ENCODE measurements around the gene YARS1.

YARS1 gene

DNA sequence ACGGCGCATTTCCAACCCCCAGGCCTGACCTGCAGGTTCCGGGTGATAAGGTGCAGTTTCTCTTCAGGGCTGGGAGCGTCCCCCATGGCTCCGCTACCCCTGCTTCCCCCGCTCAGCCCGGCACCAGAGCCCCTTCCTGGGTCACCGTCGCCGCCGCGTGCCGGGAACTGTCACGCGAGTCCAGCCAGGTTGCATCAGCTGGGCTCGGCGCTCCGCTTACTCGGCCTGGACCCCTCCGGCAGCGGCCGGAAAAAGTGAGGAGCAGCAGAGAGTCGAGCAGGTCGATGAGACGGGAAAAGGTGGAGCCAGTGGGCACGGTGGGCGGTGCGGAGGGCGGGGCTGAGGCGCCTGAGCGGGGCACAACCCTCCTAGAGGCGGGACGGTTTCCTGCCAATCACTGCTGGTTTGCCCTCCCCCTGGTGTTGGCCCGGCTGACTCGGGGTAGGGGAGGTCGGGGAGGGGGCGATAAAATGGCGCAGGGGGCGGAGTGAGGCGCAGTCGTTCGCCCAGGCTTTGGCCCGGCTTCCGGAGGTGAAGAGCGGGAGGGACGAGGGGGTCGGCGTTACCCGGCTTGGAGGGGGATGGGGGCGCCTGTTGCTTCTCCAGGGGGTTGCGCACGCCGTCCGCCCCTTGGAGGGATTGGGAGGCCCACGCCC lies at the start of gene YARS1, which contains the start of gene S100PBP:
Gene YARS1, minus strand, starts transcription at position 200 of the 656 bp plus-strand sequence. Its CDS starts 114 bp downstream, at position 86.
Gene S100PBP, plus strand, starts transcription at position 495 of the 656 bp plus-strand sequence. CDS start 8,447 bp downstream, outside the sequence.
- peak; percentile 81 to 95 for DNase-seq

DNA sequence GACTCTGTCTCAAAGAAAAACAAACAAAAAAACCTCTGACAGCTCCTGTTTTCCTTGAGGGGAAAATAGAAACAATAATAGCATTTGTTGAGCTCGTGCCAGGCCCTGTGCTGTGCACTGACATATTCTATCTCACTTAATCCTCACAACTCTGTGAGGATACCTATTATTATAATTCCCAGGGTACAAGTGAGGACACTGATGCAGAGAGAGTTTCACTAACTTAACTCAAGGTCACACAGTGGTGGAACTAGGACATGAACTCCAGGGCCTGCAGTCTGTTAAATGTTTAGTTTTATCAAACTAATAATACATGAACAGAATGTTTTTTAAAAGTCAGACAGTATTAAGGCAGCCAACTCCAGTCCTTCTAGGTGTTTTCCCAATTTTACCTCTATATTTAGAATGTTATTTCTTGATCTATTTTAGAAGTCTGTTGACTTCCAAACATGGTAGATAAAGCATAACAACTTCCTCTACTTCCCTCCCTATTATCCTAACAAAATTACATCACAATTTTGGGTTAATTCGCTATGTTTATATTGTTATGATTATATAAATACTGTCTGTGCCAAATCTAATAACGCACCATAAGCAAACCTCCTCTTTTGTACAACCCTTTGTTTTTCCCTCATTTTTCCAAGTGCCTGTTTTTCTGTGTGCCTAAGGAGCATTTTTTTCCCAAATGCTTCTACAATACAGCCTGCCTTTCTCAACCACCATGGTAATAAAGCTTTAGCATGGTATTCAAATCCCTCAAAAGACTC lies 48.7 kb upstream of the YARS1 start:
- no peak for DNase-seq

DNA sequence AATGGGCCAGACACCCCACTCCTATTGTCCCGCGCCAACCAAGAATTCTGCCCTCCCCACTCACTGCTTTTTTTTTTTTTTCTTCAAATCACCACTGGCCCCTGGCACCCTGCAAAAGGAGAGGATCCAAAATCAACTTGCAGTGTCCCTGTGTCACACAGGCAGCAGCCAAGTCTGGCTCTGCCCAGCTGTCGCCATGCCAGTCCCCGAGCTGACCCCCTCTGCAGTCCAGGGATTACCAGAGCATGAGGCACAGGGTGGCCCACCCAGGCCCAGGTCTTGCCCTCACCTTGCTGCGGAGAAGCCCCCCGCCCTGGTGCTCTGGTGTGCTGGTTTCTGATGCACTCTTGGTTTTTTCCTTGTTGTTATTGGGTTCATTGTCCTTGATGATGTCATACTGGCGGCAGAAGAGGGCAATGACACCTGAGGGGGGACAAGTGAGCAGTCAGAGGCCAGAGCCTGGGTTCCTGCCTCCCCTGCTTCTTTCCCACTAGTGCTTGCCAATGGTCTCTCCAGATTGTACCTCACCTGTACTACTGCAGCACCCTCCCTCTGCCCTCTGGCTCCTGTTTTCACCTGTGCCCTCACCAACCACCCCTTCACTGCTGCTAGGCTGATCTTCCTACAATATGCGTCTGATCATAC lies 47.3 kb upstream of the YARS1 start:
- DNase-seq: no peak

DNA sequence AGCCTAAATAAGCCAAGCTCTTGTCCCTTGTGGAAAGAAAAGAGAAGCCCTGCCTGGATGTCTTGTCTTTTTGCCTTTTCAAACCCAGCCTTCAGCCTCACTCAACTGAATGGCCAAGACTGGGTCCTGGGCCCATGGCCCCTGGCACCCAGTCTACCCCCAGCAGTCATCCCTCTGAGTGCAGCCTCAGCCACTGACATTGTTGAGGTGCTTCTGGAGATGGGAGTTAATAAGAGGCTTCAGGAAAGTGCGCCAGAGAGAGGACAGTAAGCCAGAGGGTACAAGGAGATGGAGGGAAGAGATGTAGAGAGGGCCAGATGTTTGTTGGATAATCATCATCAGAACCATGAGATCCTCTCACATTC lies 46.7 kb upstream of the YARS1 start:
- DNase-seq: no peak

DNA sequence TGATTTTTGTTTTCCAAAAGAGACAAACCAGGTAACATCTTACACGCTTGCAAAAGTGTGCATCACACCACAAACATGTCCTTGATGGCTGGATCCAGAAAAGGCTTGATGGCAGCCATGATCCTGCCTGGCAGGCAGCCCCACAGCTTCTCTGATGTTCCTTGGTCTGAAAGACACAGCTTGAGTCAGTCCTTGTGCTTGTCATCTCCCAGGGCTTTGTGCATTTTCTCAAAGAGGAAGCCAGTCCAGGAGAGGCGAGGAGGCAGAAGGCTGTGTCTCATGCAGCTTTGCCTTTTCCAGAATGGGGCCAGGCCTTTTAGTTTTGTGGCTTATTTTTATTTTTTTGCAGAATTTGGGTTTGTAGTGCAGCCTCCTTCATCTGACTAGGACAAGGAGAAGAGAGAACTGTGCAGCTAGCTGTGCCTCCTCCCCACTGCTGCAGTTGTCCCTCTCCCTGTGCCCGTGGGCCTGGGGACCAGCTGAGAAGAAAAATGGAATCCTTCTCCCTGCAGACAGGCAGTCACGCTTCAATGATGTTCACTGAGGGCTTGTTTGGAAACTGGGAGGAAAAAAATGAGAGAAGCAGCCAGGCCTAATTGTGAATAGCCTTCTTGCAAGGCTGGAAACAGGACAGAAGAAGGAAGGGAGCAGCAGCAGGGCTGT lies 46.2 kb upstream of the YARS1 start:
- DNase-seq: no peak

DNA sequence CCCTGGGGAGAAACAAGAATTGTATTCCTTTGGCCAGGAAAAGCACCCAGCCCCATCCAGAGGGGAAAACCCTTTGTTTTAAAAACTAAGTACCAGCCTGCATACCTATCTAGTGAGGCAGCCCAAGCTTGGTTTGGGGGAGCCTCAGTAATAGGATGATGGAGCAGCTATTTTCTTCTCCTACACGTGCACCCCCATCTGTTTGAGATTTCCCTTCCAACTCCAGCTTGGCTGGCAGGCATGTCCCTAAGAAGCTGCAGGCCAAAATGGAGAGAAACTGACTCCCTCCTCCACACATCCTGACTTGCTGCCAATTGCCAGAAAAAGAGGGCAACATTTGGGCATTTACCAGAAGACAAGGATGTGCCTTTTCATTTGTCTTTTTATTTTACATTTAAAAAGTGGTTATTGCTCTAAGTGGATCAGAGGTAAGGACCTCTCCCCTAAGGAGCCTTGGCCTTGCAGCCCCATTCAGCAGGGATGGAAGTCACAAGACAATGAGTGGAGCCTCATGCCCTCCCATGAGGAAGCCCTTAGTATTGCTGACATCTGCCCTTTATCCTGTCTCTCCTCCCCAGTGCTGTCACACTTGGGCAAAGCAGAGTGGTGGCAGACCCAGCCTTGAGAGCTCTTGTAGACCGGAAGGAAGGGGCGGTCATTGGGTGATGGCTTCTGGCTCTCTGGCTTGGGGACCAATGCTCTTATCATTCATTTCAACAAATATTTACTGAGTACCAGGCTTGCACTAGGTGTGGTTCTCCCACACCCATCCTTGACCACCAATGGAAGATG lies 44.9 kb upstream of the YARS1 start:
- no peak for DNase-seq

DNA sequence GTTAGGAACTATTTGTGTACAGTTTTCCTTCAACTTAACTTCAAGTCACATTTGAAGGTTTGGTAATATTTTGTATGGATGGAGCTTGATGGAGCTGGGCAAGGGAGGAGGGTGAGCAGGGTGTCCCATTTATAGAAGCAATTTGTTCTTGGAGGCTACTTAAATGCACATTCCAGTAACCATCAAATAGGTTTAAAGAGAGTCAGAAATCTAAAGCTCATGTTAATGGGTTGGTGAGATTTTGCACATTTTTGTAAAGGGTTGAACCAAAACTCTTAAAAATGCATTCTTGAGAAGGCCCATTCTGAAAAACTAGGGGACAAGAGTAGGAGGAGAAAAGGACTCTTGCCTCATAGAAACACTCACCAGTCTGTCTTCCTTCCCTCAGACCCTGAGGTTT lies 43.4 kb upstream of the YARS1 start:
- DNase-seq: no peak

DNA sequence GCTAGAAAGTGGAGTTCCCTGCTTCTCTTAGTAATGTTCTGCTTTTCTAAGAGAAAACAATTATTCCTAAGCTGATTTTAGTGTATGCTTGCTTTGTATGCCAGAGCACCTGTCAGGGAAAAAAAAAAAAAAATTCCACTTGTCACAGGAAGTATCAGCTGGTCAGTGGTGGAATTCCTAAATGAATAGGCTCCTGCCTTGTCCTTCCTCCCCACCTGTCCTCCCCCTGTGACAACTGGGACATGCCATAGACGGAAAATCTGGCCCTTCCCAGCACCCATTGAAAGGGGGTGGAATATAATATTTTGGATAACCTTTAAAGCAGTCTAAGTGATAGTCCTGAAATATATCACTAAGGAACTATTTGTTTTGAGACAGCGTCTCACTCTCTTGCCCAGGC lies 42.8 kb upstream of the YARS1 start:
- DNase-seq: no peak

DNA sequence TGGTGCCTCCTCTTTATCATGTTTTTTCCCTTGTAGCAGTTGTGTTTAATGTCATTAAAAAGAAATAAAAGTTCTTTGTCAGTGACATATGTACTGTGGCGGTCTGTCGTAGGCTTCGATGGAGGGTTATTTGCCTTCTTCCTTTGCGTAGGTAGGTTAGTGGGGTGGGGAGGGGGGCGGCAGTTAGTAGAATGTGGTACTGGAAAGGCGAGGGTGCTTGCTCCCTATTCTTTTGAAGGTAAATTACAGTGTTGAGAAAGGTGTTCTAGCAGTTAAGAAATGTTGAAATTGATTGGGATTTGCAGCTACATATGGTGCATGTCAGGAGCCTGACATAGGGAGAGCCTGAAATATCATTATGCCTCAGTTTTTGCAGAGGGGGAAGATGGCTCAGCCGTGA lies 41.6 kb upstream of the YARS1 start:
- DNase-seq: no peak

DNA sequence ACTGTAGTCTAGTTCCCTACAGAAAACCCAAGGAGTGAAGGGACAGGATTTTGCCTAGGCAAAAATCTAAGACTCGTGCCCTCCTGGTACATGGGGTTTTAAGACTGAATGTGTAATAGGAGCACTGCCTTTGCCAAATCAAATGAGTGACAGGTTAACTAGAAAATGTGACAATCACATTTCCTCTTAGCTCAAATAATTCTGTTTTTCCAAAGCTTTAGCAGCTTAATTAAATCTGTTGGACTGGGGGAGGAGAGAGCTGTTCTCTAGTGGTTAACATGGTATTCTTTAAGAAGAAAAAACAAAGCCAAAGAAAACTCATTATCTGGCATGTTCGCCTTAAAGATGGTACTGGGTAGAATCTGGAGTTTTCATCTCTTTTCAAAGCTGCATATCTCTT lies 41.0 kb upstream of the YARS1 start:
- DNase-seq: no peak

DNA sequence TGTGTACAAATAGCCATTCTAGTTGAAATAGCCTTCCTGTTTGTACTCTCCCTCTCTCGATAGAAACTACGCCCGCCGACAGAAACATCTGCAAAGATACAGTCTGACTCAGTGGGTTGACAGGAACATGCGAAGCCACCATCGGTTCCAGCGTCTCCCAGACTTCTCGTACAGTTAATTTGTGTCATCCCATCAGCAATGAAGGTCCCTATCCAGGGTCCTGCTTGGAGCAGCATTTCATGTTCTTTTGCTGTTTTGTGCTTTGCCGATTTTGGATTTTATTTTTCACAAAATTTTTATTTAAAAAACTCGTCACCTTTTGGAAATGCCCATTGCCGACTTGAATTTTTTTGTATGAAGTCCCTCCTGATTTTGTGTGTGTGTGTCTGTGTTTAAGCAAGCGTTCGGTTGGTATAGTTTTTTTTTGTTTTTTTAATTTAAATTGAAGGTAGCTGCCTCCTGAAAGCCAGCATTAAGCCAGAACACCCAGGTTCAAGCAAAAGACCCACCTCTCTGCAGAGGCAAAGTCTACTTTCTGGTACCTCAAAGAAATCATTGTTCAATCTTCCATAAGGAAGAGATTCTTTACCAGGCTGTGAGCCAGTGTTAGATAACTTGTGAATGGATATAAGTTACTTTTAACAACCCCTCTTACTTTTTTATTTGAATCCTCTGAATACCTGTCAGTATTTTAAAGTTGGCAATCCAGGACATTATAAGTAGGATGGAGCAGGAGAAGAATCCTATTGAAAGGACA lies 38.9 kb upstream of the YARS1 start:
- DNase-seq: no peak

DNA sequence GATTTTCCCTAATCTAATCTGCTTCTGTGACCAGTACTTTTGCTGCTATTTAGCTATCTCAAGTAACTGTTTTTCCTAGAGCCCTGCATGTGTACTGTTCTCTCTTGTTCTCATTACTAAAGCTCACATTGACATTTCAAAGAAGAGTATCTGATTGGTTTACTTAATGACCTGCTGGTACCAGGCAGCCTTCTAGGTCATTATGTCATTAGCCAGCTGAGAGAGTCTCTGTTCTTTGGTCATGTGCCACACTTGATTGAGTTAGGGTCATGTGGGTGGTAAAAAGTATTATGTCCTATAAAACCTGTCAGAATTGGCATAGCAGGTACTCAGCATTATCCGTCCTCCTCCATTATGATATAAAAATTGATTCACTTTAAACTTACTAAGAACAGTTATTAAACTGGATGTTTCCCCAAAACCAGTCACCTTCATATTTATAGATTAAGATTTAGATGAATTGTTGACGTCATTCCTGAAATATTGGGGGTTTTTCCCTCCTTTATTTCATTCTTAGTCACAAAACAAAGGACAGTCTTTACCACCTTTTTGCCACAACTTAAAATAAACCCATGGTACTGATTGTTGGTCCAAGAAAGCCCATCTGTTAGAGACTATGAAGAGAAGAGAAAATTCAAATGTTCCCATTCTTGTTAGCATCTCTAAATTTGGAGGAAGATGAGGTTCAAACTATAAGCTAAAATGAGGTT lies 31.4 kb upstream of the YARS1 start:
- no peak for DNase-seq

DNA sequence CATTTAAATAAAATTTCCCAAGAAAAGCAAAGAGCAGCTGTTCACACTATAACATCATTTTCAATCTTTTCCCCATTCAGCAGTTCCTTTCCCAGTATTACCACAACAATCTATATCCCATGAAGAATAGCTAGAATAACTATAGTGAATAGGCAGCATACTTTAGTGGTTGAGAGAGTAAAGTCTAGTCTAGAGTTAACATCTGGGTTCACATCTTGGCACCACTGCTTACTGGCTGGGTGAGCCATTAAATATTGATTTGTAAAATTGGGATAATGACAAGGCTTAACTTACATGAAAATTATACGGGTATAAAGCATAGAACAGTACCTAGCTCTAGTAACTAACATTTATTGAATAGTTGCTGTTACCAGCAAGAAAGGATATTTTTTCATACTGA lies 14.7 kb upstream of the YARS1 start:
- no peak for DNase-seq

DNA sequence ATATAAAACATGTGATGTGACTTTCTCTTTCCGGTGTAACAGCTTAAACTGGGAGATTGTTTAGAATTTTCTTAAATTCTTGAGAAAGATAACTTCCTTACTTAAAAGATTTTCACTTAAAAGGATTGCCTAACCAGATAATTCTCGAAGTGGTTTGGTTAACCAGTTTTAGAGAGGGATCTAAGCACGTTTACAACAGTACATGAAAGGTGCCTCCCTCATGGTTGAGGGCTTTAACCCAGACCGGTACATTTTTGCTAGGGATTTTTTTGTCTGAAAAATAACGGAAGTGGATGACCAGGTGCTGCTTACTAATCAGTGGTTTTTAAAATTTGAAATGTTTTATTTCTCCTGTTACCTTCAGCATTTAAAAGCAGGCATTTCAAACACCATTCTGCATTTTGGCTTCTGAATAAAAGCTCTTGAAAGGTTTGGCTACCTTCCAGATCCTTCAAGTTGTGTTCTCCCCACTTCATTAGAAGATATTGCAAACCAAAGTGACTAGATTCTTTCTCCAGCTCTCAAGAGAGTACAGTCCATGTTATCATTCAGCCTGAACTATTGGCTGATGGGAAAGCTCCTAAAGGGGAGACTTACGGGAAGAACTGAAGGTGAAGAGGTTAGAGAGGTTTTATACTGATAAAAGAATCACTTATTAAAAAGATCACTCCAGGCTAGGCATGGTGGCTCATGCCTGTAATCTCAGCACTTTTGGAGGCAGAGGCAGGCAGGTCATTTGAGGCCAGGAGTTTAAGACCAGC lies 13.1 kb upstream of the YARS1 start:
- no peak for DNase-seq

DNA sequence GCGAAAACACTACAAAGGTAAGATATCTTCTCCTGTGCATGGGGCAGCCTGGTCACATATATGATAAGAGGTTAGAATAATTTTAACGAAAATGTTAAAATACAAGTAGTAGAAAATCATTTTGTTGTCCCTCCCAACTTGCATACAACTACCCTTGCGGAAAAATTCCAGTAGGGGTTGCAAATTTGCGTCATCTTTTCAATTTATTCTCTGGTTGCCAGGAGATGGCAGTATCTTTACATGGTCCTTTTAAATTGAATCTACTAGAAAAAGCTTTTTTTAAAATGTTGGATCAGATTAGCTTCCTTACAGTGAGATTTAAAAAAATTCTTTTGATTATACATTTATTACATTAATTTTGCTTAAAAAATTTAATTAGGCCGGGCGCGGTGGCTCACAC lies 11.2 kb upstream of the YARS1 start:
- peak in 1 of 2 experiments; percentile 5 for DNase-seq

DNA sequence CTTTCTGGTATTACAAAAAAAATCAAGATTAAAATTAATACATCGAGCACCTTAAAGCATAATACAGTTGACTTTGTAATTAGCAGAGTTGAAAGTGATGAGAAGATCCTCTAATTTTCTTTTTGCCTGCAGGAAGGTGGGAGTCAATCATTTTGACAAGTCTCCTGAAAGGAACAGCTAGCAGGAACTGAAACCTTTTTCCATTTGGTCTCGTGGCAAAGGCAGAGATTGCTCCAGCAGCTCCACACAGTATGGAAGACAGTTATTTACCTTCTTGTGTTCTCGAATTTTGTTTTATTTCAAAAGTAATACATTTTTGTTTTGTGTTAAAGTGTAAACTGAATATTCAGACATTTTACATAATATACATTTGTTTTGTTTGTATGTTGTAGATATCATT lies 8.0 kb upstream of the YARS1 start:
- DNase-seq: no peak

DNA sequence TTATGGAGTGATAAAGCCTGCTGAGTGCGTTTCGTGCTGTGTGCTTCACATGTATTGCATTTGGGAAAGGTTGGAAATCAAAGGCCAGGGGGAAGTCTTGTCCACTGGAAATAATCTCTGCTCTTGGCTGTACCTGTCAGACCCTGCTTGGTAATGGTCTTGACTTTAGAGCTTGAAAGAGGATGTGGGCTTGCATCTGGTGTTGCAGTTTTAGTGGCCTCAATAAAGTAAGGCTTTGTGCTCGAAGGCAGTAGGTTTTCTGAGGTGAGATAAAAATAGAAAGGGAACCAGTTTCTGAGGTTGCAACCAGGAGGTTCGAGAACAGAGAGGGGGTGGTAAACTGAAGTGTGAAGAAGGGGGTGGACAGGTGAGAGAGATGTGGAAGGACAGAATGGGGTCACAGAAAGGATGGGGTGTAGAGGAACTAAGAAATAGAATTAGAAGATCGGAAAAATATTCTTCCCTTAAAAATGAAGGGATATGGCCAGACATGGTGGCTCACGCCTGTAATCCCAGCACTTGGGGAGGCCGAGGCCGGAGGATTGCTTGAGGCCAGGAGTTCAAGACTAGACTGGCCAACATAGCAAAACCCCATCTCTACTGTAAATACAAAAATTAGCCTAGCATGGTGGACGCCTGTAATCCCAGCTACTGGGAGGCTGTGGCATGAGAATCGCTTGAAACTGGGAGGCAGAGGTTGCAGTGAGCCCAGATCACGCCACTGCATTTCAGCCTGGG lies 1.8 kb upstream of the YARS1 start:
- DNase-seq: no peak

DNA sequence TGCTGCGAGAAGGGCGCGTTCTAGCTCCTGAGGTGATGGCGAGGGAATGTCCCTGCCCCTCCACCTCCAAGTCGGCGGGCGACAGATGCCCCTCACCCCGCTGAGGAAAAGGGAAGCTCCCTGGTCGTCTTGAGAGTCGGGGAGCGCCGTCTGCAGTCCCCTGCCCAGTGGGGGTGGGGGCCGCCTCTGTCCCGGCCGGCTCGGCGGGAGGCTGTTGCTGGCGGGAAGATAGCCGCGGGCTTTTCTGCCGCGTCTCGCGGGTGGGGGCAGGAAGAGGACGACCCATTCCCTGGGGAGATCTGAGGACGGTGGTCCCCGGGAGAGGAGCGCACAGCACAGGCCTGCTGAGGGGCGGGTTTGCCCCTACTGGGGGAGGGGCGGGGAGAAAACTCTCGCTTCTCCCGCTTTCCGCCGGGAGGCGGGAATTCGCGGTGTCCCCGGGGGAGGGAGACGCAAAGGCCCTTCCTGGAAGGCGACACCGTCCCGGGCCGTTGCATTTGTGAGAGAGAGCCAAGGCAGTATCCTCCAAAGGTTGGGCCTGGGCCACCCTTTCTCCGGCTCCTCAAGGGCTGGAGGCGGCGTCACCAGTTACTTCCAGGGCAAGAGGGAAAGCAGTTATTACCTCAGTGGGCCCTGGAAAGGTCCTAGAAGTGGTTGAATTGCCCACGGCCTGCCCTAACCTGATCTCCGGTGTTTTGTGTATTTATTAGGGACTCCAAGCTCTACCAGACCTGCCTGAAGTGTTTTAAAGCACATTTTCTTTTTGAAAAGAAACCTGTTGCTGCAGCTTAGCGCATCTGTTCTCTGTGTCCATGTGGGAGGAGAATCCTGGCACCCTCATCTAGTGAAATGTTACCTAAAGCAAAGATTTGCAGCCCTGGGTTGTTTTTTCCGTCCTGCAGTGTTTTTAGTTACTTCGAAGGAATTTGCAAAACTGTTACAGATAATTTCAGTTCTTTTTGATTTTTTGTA lies 943 bp upstream of the YARS1 start:
- DNase-seq: peak in 1 of 2 experiments; percentile 57
